Stimulated activated CD4-positive, alpha-beta T cell treated with anti-CD3 and anti-CD28 coated beads, Interleukin-4, amount 100 ng/mL, for 24 hours (primary cell): ENCODE measurements around the gene JAKMIP2.
"Not testable (repeated sequence)": the region's sequence is repeated elsewhere in the genome, so short reads cannot be mapped to it uniquely, and the experiment has no call there.

Experiments used
- DNase-seq: peaks from one replicate; pipeline ENCODE4 v3.0.0-alpha.2; 2020

The JAKMIP2 gene

GRCh38 chr5:147642666-147643065 is 139.9 kb downstream of the JAKMIP2 start:
- DNase-seq: no peak

DNA sequence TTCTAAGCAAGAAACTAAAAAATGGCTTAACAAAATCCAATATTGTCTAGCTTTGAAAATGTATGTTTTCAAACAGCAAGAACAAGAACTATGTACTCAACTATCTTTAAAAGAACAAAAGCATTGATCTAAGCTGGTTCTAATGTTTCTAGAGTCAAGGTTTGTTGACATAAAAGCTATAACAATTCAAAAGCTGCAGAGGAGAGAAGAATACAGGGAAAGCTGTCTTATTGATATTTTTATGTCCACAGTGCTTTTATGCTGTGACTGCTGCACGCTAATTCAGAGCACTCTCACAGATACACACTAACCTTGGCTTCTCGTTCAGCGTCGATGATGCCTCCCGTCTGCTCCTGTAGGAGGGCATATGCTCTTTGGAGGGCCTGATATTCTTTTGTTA is 143.2 kb downstream of the JAKMIP2 start:
- no peak for DNase-seq

GRCh38 chr5:147636729-147636984 is 145.9 kb downstream of the JAKMIP2 start:
- no peak for DNase-seq

- no peak for DNase-seq
These were observed 146.4 kb downstream of the JAKMIP2 start for GRCh38 chr5:147635882-147636728.

DNA sequence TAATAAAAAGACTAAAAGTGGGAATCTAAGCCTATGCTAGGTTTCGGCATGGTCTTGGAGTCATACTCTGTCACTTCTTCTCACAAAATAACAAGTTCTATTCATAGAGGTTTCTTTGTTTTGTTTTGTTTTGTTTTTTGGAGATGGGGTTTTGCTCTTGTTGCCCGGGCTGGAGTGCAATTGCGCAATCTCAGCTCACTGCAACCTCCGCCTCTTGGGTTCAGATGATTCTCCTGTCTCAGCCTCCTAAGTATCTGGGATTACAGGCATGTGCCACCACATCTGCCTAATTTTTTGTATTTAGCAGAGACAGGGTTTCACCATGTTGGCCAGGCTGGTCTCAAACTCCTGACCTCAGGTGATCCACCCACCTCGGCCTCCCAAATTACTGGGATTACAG is 147.1 kb downstream of the JAKMIP2 start:
- not testable (repeated sequence) for DNase-seq

DNA sequence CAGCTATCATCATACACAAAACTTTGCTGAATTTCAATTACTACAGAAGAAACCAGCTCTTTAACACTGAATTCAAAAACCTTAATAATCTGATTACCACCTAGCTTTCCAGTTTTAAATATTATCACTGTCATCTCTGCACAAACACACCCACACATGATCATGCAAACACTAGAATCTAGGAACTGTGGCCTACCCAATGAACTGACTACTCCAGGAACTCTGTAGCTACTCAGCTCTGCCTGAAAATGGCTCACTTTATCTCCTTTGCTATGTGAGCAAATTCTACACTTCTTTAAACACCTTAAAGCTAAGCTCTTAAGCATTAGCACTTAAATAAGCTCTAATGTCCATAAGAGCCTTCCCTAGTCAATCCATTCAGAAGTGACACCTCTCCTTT is 149.4 kb downstream of the JAKMIP2 start:
- DNase-seq: no peak

DNA sequence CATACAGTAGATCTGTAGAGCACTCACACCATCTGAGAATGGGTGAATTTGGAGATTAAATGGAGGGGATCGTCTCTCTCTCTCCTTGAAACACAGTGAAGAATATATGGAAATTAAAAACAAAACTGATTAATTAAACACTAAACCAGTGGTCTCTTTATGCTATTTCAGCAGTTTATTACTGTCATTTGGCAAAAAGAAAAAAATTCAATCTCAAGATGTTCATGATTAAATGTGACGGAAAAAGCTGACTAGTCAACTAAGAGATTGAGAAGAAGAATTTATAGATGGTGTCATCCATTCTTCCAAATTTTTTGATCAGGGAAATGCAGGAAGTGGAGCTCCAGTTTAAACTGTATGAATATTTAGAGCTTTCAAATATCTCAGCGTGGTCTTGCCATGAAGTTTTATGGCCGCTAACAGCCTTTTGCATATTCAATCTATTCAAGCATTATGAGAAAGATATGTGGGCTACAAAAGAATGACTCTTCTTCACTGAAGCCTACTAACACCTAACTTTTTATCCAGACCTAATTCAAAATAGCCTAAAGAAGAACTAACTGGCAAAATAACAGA is 151.0 kb downstream of the JAKMIP2 start:
- DNase-seq: no peak

- DNase-seq: no peak
These were observed 153.3 kb downstream of the JAKMIP2 start for GRCh38 chr5:147629196-147629595.

DNA sequence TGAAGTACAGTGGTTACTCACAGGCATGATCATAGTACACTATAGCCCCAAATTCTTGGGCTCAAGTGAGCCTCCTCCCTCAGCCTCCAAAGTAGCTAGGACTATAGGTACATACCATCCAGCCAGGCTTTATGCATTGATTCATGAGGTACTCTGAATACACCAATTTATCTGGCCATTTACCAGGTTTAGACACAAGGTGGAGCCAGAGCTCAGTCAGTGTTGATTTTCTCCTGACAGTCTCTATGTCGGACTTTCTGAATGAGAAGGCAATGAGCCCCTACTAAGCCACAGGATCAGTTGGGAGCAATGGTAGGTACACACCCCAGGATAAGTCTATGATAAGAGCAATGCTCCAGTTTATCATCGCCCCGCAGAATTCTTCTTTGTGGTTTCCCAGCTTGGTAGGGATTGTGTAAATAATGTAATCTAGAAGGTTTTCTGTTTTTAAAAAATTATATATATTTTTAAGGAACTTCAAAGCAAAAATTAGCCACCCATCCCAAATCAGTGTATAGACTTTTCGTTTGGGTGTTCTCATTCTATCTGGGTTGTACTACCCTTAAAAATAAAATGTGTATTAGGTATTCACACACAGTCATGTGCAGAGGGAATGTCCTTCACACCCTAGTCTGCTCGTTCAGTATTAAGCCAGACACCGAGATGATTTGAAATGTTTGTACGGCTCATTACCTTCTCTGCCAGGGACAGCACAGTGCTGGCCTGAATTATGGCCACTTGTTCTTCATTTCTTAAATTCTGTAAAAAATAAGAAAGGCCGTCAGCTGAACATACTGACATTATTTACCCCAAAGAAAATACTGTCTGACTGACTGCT is 154.3 kb downstream of the JAKMIP2 start:
- DNase-seq: peak; percentile 58

- DNase-seq: no peak
These were observed 156.1 kb downstream of the JAKMIP2 start for GRCh38 chr5:147626464-147626863.

- no peak for DNase-seq
These were observed 161.5 kb downstream of the JAKMIP2 start for GRCh38 chr5:147621016-147621415.

DNA sequence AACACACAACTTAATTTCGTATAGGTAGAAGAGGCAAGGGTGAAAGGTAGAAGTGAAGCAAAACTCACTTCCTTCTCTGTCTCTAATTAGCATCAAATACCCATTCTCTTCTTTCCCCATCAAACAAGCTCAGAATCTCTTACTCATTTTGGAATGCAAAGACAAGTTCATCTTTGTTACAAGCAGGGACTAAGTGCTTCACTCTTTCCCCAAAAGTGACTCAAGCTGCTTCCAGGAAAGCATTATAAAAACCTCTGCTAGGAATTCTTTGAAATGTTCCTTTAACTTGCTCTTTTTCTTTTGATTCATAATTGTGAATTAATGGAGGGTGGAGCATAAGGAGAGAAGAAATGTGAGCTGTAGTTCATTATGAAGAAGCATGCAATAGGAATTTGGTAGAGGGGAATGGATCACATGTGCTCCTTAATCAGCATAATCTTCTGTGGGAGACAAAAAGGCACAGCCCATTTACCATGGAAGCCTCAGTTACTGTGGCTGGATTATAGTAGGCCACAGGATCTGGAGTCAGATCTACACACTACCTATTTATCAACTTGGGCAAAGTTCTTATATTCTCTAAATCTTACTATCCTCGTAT is 163.1 kb downstream of the JAKMIP2 start:
- DNase-seq: no peak

GRCh38 chr5:147617711-147618350 is 164.7 kb downstream of the JAKMIP2 start:
- DNase-seq: no peak

- DNase-seq: no peak
These were observed 165.3 kb downstream of the JAKMIP2 start for GRCh38 chr5:147617191-147617606.

GRCh38 chr5:147616421-147616820 is 166.1 kb downstream of the JAKMIP2 start:
- DNase-seq: no peak

DNA sequence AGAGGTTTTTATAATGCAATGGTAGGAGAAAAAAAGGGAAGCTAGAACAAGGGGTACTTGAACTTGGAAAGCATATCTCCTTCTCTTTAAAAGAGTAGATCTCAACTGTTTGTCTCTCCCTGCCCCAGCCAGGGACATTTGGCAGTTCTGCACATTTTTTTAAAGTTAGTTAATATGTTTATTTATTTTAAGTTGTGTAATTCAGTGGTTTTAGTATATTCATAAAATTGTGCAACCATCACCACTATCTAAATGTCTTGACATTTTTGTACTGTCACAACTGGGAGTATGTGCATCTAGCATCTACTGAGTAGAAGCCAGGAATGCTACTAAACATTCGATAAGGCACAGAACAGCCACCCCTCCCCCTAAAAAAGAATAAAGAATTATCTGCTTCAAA is 169.2 kb downstream of the JAKMIP2 start:
- DNase-seq: no peak

DNA sequence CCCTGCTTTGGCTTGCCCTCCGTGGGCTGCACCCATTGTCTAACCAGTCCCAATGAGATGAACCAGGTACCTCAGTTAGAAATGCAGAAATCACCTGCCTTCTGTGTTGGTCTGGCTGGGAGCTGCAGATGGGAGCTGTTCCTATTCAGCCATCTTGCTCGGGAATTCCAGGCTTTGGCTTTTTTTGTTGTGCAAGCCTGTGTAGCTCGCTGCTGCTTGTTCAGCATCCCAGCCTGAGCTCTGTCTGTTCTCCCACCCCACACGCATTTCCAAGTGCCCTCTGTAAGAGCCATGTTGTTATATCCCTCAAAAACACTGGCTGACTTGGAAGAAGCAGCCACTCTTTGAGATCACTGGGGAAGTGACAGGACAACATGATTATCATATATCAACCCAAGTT is 171.0 kb downstream of the JAKMIP2 start:
- DNase-seq: no peak

GRCh38 chr5:147610798-147611197 is 171.7 kb downstream of the JAKMIP2 start:
- DNase-seq: no peak

GRCh38 chr5:147601652-147602051 is 180.9 kb downstream of the JAKMIP2 start:
- no peak for DNase-seq

DNA sequence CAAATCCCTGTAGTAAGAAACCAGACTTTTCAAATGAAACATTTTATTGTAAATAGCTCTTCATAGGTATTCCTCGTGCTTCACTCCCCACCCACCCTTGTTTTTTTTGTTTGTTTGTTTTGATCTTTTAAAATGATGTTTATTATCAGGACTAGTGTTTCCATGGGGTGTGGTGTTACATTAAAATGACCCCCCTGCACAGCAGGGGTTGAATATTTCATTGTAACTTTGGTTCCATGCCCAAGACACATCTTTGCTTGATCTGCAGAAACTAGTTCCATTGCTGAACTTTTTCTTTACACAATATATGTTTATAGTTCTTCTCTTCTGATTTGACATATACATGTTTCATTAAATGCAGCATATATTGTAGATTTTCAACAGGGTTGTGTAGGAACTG is 191.4 kb downstream of the JAKMIP2 start:
- DNase-seq: no peak

- no peak for DNase-seq
These were observed 192.4 kb downstream of the JAKMIP2 start for GRCh38 chr5:147590096-147590495.

DNA sequence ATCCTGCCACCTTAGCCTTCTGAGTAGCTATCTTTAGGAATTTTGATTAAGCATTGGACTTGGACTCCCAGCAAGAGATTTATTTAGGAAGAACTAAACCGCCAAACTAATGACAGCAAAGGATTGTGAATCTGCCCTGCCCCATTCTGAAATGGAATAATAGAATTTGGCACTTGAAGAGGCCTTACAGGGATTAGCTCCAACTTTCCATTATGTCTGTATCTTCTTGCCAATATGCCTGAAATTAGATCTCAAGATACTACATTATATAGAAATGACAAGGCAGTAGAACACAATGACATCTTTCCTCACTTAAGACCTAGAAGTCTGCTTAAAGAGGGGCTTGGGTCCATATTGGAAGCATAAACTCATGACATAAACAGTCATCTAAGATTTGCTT is 195.7 kb downstream of the JAKMIP2 start:
- no peak for DNase-seq

DNA sequence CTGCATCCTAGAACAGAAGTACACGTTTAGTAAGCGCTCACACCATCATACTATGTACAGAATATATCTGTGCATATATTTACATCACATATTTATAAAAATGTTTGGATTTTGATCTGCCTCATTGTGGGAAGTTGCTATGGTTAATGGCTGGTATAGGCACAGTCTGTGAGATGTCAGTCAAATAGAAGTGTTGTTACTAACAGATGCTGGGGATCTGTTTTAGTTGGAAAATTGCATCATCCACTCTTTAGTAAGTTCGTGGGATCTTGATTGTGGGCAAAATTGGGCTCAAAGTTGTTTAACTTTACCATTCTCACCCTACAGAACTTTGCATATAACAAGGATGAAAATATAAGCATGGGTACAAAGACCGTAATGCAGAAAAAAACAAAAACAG is 196.3 kb downstream of the JAKMIP2 start:
- no peak for DNase-seq
